ENCODE results near the gene SSTR3. TPM values are rescaled to one million over a fixed set of nuclear protein-coding genes. Genes with fewer than 3 reads are reported as not detected.

The SSTR3 gene
- total and polyA plus RNA-seq, 3 experiments from 2014 or later = 0.24 to 0.62 (median 0.59) TPM

DNA sequence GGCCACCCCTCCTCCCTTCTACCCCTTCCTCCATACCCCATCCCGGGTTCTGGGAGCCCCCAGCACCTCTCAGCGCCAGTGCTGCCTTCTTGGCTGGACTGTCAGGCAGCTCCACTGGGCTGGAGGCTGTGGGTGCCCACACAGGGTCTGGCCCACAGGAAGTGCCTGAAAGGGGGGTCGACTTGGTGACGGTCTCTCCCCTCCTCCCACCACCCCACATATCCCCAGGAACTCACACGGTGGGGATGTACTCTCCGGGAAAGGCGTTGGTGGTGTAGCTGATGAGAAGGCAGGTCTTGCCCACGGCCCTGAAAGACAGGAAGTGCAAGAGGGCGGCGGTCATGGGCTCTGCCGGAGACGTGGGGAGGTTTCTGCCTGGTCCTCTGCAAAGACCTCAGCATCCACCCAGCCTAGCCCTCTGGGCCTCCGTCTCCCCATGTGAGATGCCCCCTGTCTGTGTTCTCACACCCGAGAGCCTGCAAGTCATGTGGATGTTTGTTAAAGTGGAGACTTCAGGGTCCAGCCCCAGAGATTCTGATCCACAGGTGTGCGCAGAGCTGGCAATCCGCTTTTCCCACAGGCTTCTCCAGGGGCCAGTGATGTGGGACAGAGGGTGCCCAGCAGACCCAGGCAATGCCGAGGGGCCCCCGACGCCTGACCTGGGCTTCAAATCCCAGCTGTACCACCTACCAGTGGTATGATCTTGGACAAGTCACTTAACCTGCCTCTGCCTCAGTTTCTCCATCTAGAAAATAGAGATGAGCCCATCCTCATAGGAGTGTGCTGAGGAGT, 29.3 kb upstream of the SSTR3 start:
- peak overlapping the region; percentile 88 to 98 (median 93) for H3K4me3 Mint-ChIP-seq
- Histone ChIP-seq H3K27ac (ENCODE audit: low read depth, low read length) (peak overlapping the region; percentile 91), H3K4me1 (ENCODE audit: insufficient read depth, low read length) (peaks cover 75% of the 10 kb centered on the region), H3K9me3 (ENCODE audit: low read length) (no peaks in the 10 kb centered on the region), H3K27me3 (ENCODE audit: insufficient read depth, low read length, poor library complexity, severe bottlenecking) (no peaks in the 10 kb centered on the region), H3K4me3 (ENCODE audit: low read length) (peak overlapping the region; percentile 100), H3K36me3 (ENCODE audit: insufficient read depth, low read length) (peaks cover 32% of the 10 kb centered on the region)
- peak; percentile 41 to 79 (median 55) for DNase-seq
- POLR2A ChIA-PET = interaction anchor here (0.6 to 9.1 kb wide), 10 partner anchors 11 to 92 kb away, joined by 3 to 115 read pairs (median 4); partner anchors contain the start of gene IL2RB
- H3K27ac Mint-ChIP-seq = peak overlapping the region; percentile 79 to 100 (median 98)
- CTCF ChIA-PET = interaction anchor here (0.8 to 13.1 kb wide), 19 partner anchors 11 to 215 kb away, joined by 3 to 233 read pairs (median 5); no protein-coding TSS in a partner anchor
- H3K27me3 Mint-ChIP-seq = no peaks in the 10 kb centered on the region
- H3K4me1 Mint-ChIP-seq = peaks cover 71 to 86% (median 77%) of the 10 kb centered on the region in 3 donors
- peaks cover 7 to 62% (median 10%) of the 10 kb centered on the region in 3 donors for H3K36me3 Mint-ChIP-seq
- H3K9me3 Mint-ChIP-seq = no peaks in the 10 kb centered on the region

DNA sequence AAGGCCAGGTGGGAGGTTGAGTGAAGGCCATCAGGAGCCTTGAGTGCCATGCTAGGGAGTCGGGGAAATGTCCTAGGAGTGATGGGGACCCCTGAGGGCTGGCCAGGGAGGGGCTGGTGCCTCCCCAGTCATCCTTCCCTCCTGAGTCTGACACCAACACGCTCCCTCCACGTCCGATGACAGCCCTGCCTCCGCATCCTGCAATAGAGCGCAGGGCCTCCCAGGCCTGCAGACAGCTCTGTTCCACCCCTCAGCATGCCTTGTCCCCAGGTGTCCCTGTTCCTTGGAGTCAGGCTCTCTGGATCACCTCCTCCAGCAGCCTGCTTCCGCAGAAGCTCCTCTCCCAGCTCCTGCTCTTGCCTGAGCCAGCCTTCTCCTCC, 28.7 kb upstream of the SSTR3 start:
- no peaks in the 10 kb centered on the region for H3K27me3 Mint-ChIP-seq
- peaks cover 81% of the 10 kb centered on the region for H3K4me1 ChIP-seq (ENCODE audit: insufficient read depth, low read length)
- POLR2A ChIA-PET = interaction anchor here (0.6 to 9.1 kb wide), 5 partner anchors 10 to 91 kb away, joined by 3 to 115 read pairs (median 4); partner anchors contain the start of gene IL2RB
- peak overlapping the region; percentile 88 to 98 (median 93) for H3K4me3 Mint-ChIP-seq
- peaks cover 38% of the 10 kb centered on the region for H3K36me3 ChIP-seq (ENCODE audit: insufficient read depth, low read length)
- H3K9me3 ChIP-seq (ENCODE audit: low read length) = no peaks in the 10 kb centered on the region
- peaks cover 11 to 68% (median 14%) of the 10 kb centered on the region in 3 donors for H3K36me3 Mint-ChIP-seq
- no peaks in the 10 kb centered on the region for H3K9me3 Mint-ChIP-seq
- peak overlapping the region; percentile 91 for H3K27ac ChIP-seq (ENCODE audit: low read depth, low read length)
- H3K27me3 ChIP-seq (ENCODE audit: insufficient read depth, low read length, poor library complexity, severe bottlenecking) = no peaks in the 10 kb centered on the region
- CTCF ChIA-PET = interaction anchor here (0.9 to 13.1 kb wide), 10 partner anchors 11 to 263 kb away, joined by 3 to 233 read pairs (median 16); no protein-coding TSS in a partner anchor
- DNase-seq = peak in 1 of 5 donors; percentile 46
- H3K4me1 Mint-ChIP-seq = peaks cover 77 to 92% (median 83%) of the 10 kb centered on the region in 3 donors
- peak overlapping the region; percentile 100 for H3K4me3 ChIP-seq (ENCODE audit: low read length)
- peak overlapping the region; percentile 79 to 100 (median 98) for H3K27ac Mint-ChIP-seq

- Histone ChIP-seq H3K36me3 (ENCODE audit: insufficient read depth, low read length) (peaks cover 43% of the 10 kb centered on the region), H3K9me3 (ENCODE audit: low read length) (no peaks in the 10 kb centered on the region), H3K27me3 (ENCODE audit: insufficient read depth, low read length, poor library complexity, severe bottlenecking) (no peaks in the 10 kb centered on the region), H3K4me1 (ENCODE audit: insufficient read depth, low read length) (peaks cover 82% of the 10 kb centered on the region), H3K27ac (ENCODE audit: low read depth, low read length) (no peak overlapping the region), H3K4me3 (ENCODE audit: low read length) (peak overlapping the region; percentile 100)
- ChIA-PET POLR2A (interaction anchor here (1.0 to 9.1 kb wide), 3 partner anchors 10 to 91 kb away, joined by 4 to 115 read pairs (median 33); partner anchors contain the start of gene IL2RB), CTCF (interaction anchor here (0.9 to 13.1 kb wide), 8 partner anchors 10 to 263 kb away, joined by 3 to 233 read pairs (median 21); no protein-coding TSS in a partner anchor)
- Mint-ChIP-seq H3K27ac (peak overlapping the region; percentile 79 to 100 (median 98)), H3K9me3 (no peaks in the 10 kb centered on the region), H3K4me3 (peak overlapping the region; percentile 88 to 98 (median 93)), H3K36me3 (peaks cover 11 to 74% (median 14%) of the 10 kb centered on the region in 3 donors), H3K27me3 (no peaks in the 10 kb centered on the region), H3K4me1 (peaks cover 80 to 93% (median 85%) of the 10 kb centered on the region in 3 donors)
- DNase-seq = no peak
Measured at GRCh38 chr22:37240240-37240940, 28.1 kb upstream of the SSTR3 start.

- POLR2A ChIA-PET = interaction anchor here (1.3 to 9.1 kb wide), 5 partner anchors 9 to 70 kb away, joined by 3 to 115 read pairs (median 22); no protein-coding TSS in a partner anchor
- DNase-seq = no peak
- Histone ChIP-seq H3K27ac (ENCODE audit: low read depth, low read length) (peak overlapping the region; percentile 4), H3K4me1 (ENCODE audit: insufficient read depth, low read length) (peaks cover 82% of the 10 kb centered on the region), H3K27me3 (ENCODE audit: insufficient read depth, low read length, poor library complexity, severe bottlenecking) (no peaks in the 10 kb centered on the region), H3K36me3 (ENCODE audit: insufficient read depth, low read length) (peaks cover 51% of the 10 kb centered on the region), H3K9me3 (ENCODE audit: low read length) (no peaks in the 10 kb centered on the region), H3K4me3 (ENCODE audit: low read length) (peak overlapping the region; percentile 42)
- CTCF ChIA-PET = interaction anchor here (1.2 to 13.1 kb wide), 10 partner anchors 8 to 262 kb away, joined by 3 to 233 read pairs (median 10); no protein-coding TSS in a partner anchor
- Mint-ChIP-seq H3K4me3 (peak overlapping the region; percentile 82 to 98 (median 93)), H3K36me3 (peaks cover 11 to 82% (median 17%) of the 10 kb centered on the region in 3 donors), H3K27me3 (no peaks in the 10 kb centered on the region), H3K27ac (peak overlapping the region; percentile 91 to 100 (median 98)), H3K9me3 (no peaks in the 10 kb centered on the region), H3K4me1 (peaks cover 80 to 93% (median 85%) of the 10 kb centered on the region in 3 donors)
Measured at GRCh38 chr22:37239336-37240239, 27.3 kb upstream of the SSTR3 start.

GRCh38 chr22:37237371-37238268, 25.3 kb upstream of the SSTR3 start:
- H3K9me3 Mint-ChIP-seq = no peaks in the 10 kb centered on the region
- peak overlapping the region; percentile 49 for H3K4me3 ChIP-seq (ENCODE audit: low read length)
- peaks cover 96% of the 10 kb centered on the region for H3K4me1 ChIP-seq (ENCODE audit: insufficient read depth, low read length)
- peaks cover 11 to 88% (median 19%) of the 10 kb centered on the region in 3 donors for H3K36me3 Mint-ChIP-seq
- H3K36me3 ChIP-seq (ENCODE audit: insufficient read depth, low read length) = peaks cover 66% of the 10 kb centered on the region
- peak overlapping the region; percentile 93 to 100 (median 99) for H3K27ac Mint-ChIP-seq
- peaks cover 94 to 100% (median 100%) of the 10 kb centered on the region in 3 donors for H3K4me1 Mint-ChIP-seq
- POLR2A ChIA-PET = interaction anchor here (0.5 to 9.1 kb wide), 10 partner anchors 7 to 77 kb away, joined by 3 to 115 read pairs (median 4); no protein-coding TSS in a partner anchor
- H3K4me3 Mint-ChIP-seq = peak overlapping the region; percentile 70 to 98 (median 85)
- no peaks in the 10 kb centered on the region for H3K9me3 ChIP-seq (ENCODE audit: low read length)
- CTCF ChIA-PET = interaction anchor here (0.8 to 13.1 kb wide), 22 partner anchors 8 to 221 kb away, joined by 3 to 233 read pairs (median 6); no protein-coding TSS in a partner anchor
- H3K27me3 Mint-ChIP-seq = no peaks in the 10 kb centered on the region
- peak in 1 of 5 donors; percentile 78 for DNase-seq
- H3K27ac ChIP-seq (ENCODE audit: low read depth, low read length) = peak overlapping the region; percentile 40
- no peaks in the 10 kb centered on the region for H3K27me3 ChIP-seq (ENCODE audit: insufficient read depth, low read length, poor library complexity, severe bottlenecking)

GRCh38 chr22:37235897-37236607, 23.8 kb upstream of the SSTR3 start:
- peaks cover 96 to 100% (median 100%) of the 10 kb centered on the region in 3 donors for H3K4me1 Mint-ChIP-seq
- H3K36me3 ChIP-seq (ENCODE audit: insufficient read depth, low read length) = peaks cover 82% of the 10 kb centered on the region
- no peak for DNase-seq
- no peaks in the 10 kb centered on the region for H3K27me3 ChIP-seq (ENCODE audit: insufficient read depth, low read length, poor library complexity, severe bottlenecking)
- ChIA-PET CTCF (interaction anchor here (13.1 kb wide), 1 partner anchor 26 kb away, joined by 233 read pairs; no protein-coding TSS in a partner anchor), POLR2A (interaction anchor here (2.6 kb wide), 1 partner anchor 24 kb away, joined by 8 read pairs; no protein-coding TSS in a partner anchor)
- no peak overlapping the region for H3K4me3 ChIP-seq (ENCODE audit: low read length)
- peak overlapping the region; percentile 2 for H3K27ac ChIP-seq (ENCODE audit: low read depth, low read length)
- no peaks in the 10 kb centered on the region for H3K27me3 Mint-ChIP-seq
- H3K27ac Mint-ChIP-seq = peak overlapping the region; percentile 93 to 100 (median 98)
- peaks cover 99% of the 10 kb centered on the region for H3K4me1 ChIP-seq (ENCODE audit: insufficient read depth, low read length)
- peaks cover 15 to 91% (median 22%) of the 10 kb centered on the region in 3 donors for H3K36me3 Mint-ChIP-seq
- no peaks in the 10 kb centered on the region for H3K9me3 ChIP-seq (ENCODE audit: low read length)
- H3K4me3 Mint-ChIP-seq = peak overlapping the region; percentile 73 to 98 (median 78)
- no peaks in the 10 kb centered on the region for H3K9me3 Mint-ChIP-seq

Data from CD8-positive, alpha-beta memory T cell (primary cell).